Measurements from ENCODE around the gene TRHDE.

TRHDE gene

DNA sequence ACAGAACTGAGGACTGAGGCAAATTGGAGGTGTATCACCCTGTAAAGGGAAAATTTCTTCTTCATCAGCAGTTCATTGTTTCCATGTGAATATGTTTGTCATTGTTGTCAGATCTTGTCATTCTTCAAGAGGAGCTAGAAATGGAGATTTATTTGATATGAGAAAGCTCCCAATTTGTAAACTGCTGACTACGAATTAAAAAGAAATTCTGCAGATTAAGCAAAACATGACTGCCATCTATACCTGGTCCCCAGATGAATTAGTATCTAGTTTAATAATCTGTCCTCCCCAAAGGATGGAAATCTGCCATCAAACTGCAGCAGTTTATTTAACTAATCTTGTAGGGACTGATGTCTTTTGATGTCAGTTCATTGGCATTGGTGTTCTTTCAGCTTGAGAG is 162.8 kb downstream of the TRHDE start:
- Histone ChIP-seq H3K4me2 (ENCODE audit: low read depth, low read length, poor library complexity, severe bottlenecking) (no peak overlapping the region), H3K27me3 (ENCODE audit: low read length) (no peaks in the 10 kb centered on the region), H3K9me3 (ENCODE audit: insufficient read depth, low read length) (no peaks in the 10 kb centered on the region), H2AFZ (ENCODE audit: low read depth, low read length, severe bottlenecking) (no peak overlapping the region), H3K4me3 (ENCODE audit: insufficient read depth, low read length, poor library complexity, severe bottlenecking) (no peak overlapping the region), H3K79me2 (ENCODE audit: insufficient read depth, low read length) (no peaks in the 10 kb centered on the region), H3K9ac (ENCODE audit: low read length) (no peak overlapping the region), H3K36me3 (ENCODE audit: low read length) (no peaks in the 10 kb centered on the region), H3F3A (ENCODE audit: insufficient read depth) (no peaks in the 10 kb centered on the region), H3K27ac (ENCODE audit: low read depth, low read length) (no peak overlapping the region), H4K20me1 (ENCODE audit: low read depth, low read length) (no peaks in the 10 kb centered on the region), H3K9me2 (replicated peaks; ENCODE audit: insufficient read depth, low read length) (no peaks in the 10 kb centered on the region)
- TF ChIP-seq, protein P1, sequence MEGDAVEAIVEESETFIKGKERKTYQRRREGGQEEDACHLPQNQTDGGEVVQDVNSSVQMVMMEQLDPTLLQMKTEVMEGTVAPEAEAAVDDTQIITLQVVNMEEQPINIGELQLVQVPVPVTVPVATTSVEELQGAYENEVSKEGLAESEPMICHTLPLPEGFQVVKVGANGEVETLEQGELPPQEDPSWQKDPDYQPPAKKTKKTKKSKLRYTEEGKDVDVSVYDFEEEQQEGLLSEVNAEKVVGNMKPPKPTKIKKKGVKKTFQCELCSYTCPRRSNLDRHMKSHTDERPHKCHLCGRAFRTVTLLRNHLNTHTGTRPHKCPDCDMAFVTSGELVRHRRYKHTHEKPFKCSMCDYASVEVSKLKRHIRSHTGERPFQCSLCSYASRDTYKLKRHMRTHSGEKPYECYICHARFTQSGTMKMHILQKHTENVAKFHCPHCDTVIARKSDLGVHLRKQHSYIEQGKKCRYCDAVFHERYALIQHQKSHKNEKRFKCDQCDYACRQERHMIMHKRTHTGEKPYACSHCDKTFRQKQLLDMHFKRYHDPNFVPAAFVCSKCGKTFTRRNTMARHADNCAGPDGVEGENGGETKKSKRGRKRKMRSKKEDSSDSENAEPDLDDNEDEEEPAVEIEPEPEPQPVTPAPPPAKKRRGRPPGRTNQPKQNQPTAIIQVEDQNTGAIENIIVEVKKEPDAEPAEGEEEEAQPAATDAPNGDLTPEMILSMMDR (IDR thresholded peaks at IDR 0.05; ENCODE audit: insufficient read depth, low read length, poor library complexity, severe bottlenecking) = no peak
- no peak for TF ChIP-seq EZH2phosphoT487 (conservative IDR thresholded peaks at IDR 0.05; ENCODE audit: low read length)

DNA sequence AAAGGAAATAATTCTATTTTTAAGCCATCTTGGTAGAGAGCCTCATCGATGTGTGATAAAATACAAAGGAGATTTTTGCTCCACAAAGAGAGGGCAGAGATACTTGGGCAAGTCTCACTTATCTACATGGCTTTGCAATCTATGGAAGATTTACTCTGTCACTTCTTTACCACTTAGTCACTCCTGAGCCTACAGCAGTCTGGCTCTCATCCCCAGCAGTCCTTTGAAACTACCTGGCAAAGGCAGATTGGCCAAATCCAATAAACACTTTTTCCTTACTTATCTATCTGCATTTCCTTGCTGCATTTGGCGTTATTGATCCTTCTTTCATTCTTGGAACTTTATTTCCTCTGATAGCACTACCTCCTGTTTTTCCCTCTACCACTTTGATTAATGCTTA is 170.0 kb downstream of the TRHDE start:
- Histone ChIP-seq H3K4me3 (ENCODE audit: insufficient read depth, low read length, poor library complexity, severe bottlenecking) (no peak overlapping the region), H3K9me3 (ENCODE audit: insufficient read depth, low read length) (no peaks in the 10 kb centered on the region), H3K9ac (ENCODE audit: low read length) (no peak overlapping the region), H3K27me3 (ENCODE audit: low read length) (no peaks in the 10 kb centered on the region), H3K36me3 (ENCODE audit: low read length) (no peaks in the 10 kb centered on the region), H3K9me2 (replicated peaks; ENCODE audit: insufficient read depth, low read length) (no peaks in the 10 kb centered on the region), H3K79me2 (ENCODE audit: insufficient read depth, low read length) (no peaks in the 10 kb centered on the region), H3F3A (ENCODE audit: insufficient read depth) (no peaks in the 10 kb centered on the region), H2AFZ (ENCODE audit: low read depth, low read length, severe bottlenecking) (no peak overlapping the region), H3K4me2 (ENCODE audit: low read depth, low read length, poor library complexity, severe bottlenecking) (no peak overlapping the region), H3K27ac (ENCODE audit: low read depth, low read length) (no peak overlapping the region), H4K20me1 (ENCODE audit: low read depth, low read length) (no peaks in the 10 kb centered on the region)
- TF ChIP-seq, protein P1 (IDR thresholded peaks at IDR 0.05; ENCODE audit: insufficient read depth, low read length, poor library complexity, severe bottlenecking) = no peak
- no peak for TF ChIP-seq EZH2phosphoT487 (conservative IDR thresholded peaks at IDR 0.05; ENCODE audit: low read length)

DNA sequence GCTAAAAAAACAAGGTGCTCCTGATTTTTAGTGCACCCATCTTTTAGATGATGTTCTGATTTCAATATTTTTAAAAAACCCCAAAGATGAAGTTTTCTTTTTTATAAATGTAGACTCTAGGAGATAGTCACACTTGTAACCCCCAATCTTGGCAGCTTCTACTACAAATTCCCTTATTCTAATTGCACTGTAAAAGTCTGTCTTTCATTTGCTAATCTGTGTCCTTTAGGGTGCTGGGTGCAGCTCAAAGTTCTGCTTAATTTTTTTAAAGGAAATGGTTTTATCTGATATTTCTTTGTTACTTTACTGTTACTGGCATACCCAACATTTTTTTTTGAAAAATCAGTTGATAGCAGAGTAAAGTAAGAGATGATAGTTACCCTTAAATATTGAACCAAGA is 172.0 kb downstream of the TRHDE start:
- Histone ChIP-seq H3K9me2 (replicated peaks; ENCODE audit: insufficient read depth, low read length) (no peaks in the 10 kb centered on the region), H3K27me3 (ENCODE audit: low read length) (no peaks in the 10 kb centered on the region), H3K27ac (ENCODE audit: low read depth, low read length) (no peak overlapping the region), H3K9ac (ENCODE audit: low read length) (no peak overlapping the region), H4K20me1 (ENCODE audit: low read depth, low read length) (no peaks in the 10 kb centered on the region), H3K36me3 (ENCODE audit: low read length) (no peaks in the 10 kb centered on the region), H3K4me2 (ENCODE audit: low read depth, low read length, poor library complexity, severe bottlenecking) (no peak overlapping the region), H2AFZ (ENCODE audit: low read depth, low read length, severe bottlenecking) (no peak overlapping the region), H3K9me3 (ENCODE audit: insufficient read depth, low read length) (no peaks in the 10 kb centered on the region), H3F3A (ENCODE audit: insufficient read depth) (no peaks in the 10 kb centered on the region), H3K4me3 (ENCODE audit: insufficient read depth, low read length, poor library complexity, severe bottlenecking) (no peak overlapping the region), H3K79me2 (ENCODE audit: insufficient read depth, low read length) (no peaks in the 10 kb centered on the region)
- no peak for TF ChIP-seq EZH2phosphoT487 (conservative IDR thresholded peaks at IDR 0.05; ENCODE audit: low read length)
- TF ChIP-seq, protein P1 (IDR thresholded peaks at IDR 0.05; ENCODE audit: insufficient read depth, low read length, poor library complexity, severe bottlenecking) = no peak

Measured in SU-DHL-6 (cell line).